LNCaP clone FGC (cell line): Measurements from ENCODE around the gene GRAP2.

Source experiments
- DNase-seq: peaks from one replicate; pipeline ENCODE4 v3.0.0-alpha.2; 2011; ENCODE audit warnings: low read depth
- H3K4me3 ChIP-seq: 2 replicates; pipeline ENCODE4 v1.5.1; 2011; ENCODE audit warnings: mild to moderate bottlenecking, low read depth, low read length, control low read depth
- CTCF ChIP-seq: IDR thresholded peaks from 2 replicates; pipeline ENCODE4 v1.5.1; 2012; ENCODE audit warnings: mild to moderate bottlenecking; ENCODE audit not compliant: control insufficient read depth, insufficient read depth; ENCODE audit errors: extremely low read depth

GRAP2 gene

GRCh38 chr22:39908136-39908535 lies 7.3 kb downstream of the GRAP2 start:
- no peak for DNase-seq
- no peak for TF ChIP-seq CTCF
- no peak overlapping the region for H3K4me3 ChIP-seq

- TF ChIP-seq CTCF: no peak
- H3K4me3 ChIP-seq: no peak overlapping the region
- no peak for DNase-seq
Observed at GRCh38 chr22:39908737-39909136, 7.9 kb downstream of the GRAP2 start.

GRCh38 chr22:39910876-39911613 lies 10.2 kb downstream of the GRAP2 start:
- no peak overlapping the region for H3K4me3 ChIP-seq
- DNase-seq: no peak
- TF ChIP-seq CTCF: no peak

- no peak for DNase-seq
- no peak overlapping the region for H3K4me3 ChIP-seq
- no peak for TF ChIP-seq CTCF
Observed at GRCh38 chr22:39913321-39913720, 12.4 kb downstream of the GRAP2 start.

GRCh38 chr22:39913886-39914285 lies 13.0 kb downstream of the GRAP2 start:
- no peak for TF ChIP-seq CTCF
- H3K4me3 ChIP-seq: no peak overlapping the region
- no peak for DNase-seq

- DNase-seq: no peak
- H3K4me3 ChIP-seq: no peak overlapping the region
- no peak for TF ChIP-seq CTCF
Observed at GRCh38 chr22:39914584-39914983, 13.7 kb downstream of the GRAP2 start.

GRCh38 chr22:39915295-39915726 lies 14.4 kb downstream of the GRAP2 start:
- no peak for TF ChIP-seq CTCF
- DNase-seq: no peak
- H3K4me3 ChIP-seq: no peak overlapping the region
